HAP-1 (cell line): Measurements from ENCODE around the gene DMRT3.

Source experiments
- DNase-seq, 2 experiments: peaks; one replicate each; pipeline ENCODE4 v3.0.0-alpha.2; 2016 to 2020; ENCODE audit warnings: low spot score in 2 of 2
- H3K27me3 ChIP-seq: fragments of 250-450 bp; sonication (Bioruptor Pico); 2 replicates; pipeline ENCODE4 v1.5.1; 2020; ENCODE audit warnings: low read depth, mild to moderate bottlenecking, moderate library complexity
- H3K36me3 ChIP-seq: fragments of 250-450 bp; sonication (Bioruptor Pico); replicated peaks from 2 replicates; pipeline ENCODE4 v1.5.1; 2020; ENCODE audit warnings: mild to moderate bottlenecking
- H3K4me1 ChIP-seq: fragments of 250-450 bp; sonication (Bioruptor Pico); 2 replicates; pipeline ENCODE4 v1.5.1; 2020; ENCODE audit warnings: mild to moderate bottlenecking
- H3K4me3 ChIP-seq: fragments of 250-450 bp; sonication (Bioruptor Pico); 2 replicates; pipeline ENCODE4 v1.5.1; 2020; ENCODE audit warnings: mild to moderate bottlenecking, moderate library complexity
- H3K9me3 ChIP-seq: fragments of 250-450 bp; sonication (Bioruptor Pico); 2 replicates; pipeline ENCODE4 v1.5.1; 2020; ENCODE audit warnings: mild to moderate bottlenecking, moderate library complexity
- in situ Hi-C: fragments of 300-500 bp; cut with MboI; formaldehyde crosslinking; loops from 3 replicates; pipeline ENCODE4 v1.14.3; 2020; ENCODE audit warnings: low sequenced_read_pairs, inconsistent platforms, mixed read lengths

The DMRT3 gene

DNA sequence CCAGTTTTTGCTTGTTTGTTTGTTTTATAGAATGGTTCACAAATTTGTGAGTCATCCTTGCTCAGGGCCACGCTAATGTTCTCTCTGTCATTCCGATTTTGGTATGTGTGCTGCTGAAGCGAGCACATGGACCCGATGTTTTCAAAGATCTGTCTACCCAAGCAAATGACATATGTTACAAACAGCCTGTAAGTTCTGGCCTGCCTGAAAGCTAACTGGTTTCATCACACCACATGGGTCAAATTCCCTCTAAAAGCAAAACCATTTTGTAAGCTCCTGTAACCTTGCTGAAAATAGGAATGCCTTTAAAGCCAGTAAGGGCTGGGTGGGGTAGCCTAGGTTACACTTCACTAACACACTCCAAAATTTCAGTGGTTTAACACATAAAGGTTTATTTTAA is 25.4 kb downstream of the DMRT3 start:
- no peak for DNase-seq
- H3K4me3 ChIP-seq = no peak overlapping the region

DNA sequence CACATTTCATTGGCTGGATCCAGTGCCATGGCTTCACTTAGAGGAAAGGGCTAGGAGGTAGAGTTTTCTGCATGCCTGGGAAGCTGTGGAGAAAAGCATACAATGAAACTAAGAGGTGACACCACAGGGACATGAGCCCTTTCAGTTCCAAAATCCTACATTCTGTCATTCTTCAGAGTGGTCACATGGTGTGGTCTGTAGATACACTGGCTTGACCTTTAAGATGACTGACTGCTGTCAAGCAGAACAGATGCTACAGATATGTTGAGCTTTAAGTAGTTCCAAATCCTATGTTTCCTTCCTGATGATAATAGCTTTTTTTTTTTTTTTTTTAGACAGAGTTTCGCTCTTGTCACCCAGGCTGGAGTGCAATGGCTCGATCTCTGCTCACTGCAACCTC is 26.2 kb downstream of the DMRT3 start:
- H3K4me3 ChIP-seq = no peak overlapping the region
- peaks cover 13% of the 10 kb centered on the region for H3K9me3 ChIP-seq
- no peak for DNase-seq
- H3K27me3 ChIP-seq = no peaks in the 10 kb centered on the region
- H3K4me1 ChIP-seq = no peaks in the 10 kb centered on the region
- no peaks in the 10 kb centered on the region for H3K36me3 ChIP-seq
- in situ Hi-C loops = loop anchor here (5.0 kb wide), 1 partner anchor 110 kb away; no protein-coding TSS in a partner anchor

More for the DNA sequence above, 25.4 kb downstream of the DMRT3 start:
- Histone ChIP-seq H3K9me3 (peaks cover 17% of the 10 kb centered on the region), H3K27me3 (no peaks in the 10 kb centered on the region), H3K4me1 (no peaks in the 10 kb centered on the region), H3K36me3 (no peaks in the 10 kb centered on the region)
- in situ Hi-C loops = loop anchor here (5.0 kb wide), 1 partner anchor 110 kb away; no protein-coding TSS in a partner anchor

DNA sequence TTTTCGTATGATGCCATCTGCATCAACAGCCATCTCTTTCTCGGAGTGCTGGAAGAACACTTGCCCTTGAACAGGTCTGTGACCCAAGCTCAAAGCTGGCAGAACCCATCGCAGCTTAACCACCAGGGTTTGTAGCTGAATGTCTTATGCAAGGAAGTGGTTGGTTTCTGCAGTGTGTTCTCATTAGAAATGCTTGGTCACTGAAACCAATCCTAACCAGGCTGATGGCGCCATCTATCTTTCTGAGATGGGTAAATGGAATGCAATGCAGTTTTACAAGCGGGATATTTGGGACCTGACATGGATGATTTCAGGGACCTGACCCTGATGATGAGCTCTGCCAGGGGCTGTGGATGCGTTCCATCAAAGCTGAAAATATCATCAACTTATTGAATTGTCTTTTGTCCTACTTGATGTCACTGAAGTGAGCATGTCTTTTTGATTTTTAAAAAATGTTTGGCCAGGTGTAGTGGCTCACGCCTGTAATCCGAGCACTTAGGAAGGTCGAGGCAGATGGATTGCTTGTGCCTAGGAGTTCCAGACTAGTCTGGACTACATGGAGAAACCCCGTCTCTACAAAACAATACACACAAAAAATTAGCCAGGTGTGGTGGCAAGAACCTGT is 28.7 kb downstream of the DMRT3 start:
- peak in 1 of 2 experiments; percentile 20 for DNase-seq
- Histone ChIP-seq H3K36me3 (no peaks in the 10 kb centered on the region), H3K27me3 (no peaks in the 10 kb centered on the region), H3K9me3 (no peaks in the 10 kb centered on the region), H3K4me3 (no peak overlapping the region), H3K4me1 (no peaks in the 10 kb centered on the region)
- in situ Hi-C loops = no loop called here

DNA sequence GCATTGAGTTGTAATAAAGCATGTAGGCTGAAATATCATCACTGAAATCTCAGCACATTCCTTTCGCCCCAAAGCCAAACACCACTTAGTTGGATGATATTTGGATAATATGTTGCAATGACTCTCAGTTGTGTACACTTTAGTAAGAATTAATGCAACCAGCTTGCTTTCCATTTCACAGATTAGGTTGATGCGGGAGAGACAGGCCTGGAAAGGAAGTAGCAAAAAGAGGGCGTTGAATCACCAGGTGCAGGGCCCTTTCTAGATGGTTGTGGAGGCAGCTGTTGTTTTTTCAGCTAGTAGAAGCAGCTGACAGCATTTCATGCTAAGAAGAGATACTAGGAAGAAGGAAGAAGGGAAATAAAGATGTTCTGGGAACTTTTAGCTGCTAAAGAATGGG is 30.9 kb downstream of the DMRT3 start:
- no peaks in the 10 kb centered on the region for H3K27me3 ChIP-seq
- DNase-seq = no peak
- H3K9me3 ChIP-seq = no peaks in the 10 kb centered on the region
- no peaks in the 10 kb centered on the region for H3K36me3 ChIP-seq
- no peak overlapping the region for H3K4me3 ChIP-seq
- in situ Hi-C loops = no loop called here
- H3K4me1 ChIP-seq = no peaks in the 10 kb centered on the region

DNA sequence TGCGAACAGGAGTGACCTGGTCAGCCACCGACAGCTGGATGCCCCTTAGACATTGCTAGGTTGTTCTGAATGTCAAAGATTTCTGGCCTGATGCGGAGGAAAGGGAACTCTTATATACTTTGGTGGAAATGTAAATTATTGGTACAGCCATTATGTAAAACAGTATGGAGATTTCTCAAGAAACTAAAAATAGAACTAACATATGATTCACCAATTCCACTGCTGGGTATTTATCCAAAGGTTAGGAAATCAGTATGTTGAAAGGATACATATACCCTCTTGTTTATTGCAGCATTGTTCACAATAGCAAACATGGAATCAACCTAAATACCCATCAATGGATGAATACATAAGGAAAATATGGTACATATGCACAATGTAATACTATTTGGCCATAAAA is 31.8 kb downstream of the DMRT3 start:
- no peaks in the 10 kb centered on the region for H3K27me3 ChIP-seq
- in situ Hi-C loops = no loop called here
- H3K36me3 ChIP-seq = no peaks in the 10 kb centered on the region
- H3K4me3 ChIP-seq = no peak overlapping the region
- no peak for DNase-seq
- H3K9me3 ChIP-seq = no peaks in the 10 kb centered on the region
- no peaks in the 10 kb centered on the region for H3K4me1 ChIP-seq

DNA sequence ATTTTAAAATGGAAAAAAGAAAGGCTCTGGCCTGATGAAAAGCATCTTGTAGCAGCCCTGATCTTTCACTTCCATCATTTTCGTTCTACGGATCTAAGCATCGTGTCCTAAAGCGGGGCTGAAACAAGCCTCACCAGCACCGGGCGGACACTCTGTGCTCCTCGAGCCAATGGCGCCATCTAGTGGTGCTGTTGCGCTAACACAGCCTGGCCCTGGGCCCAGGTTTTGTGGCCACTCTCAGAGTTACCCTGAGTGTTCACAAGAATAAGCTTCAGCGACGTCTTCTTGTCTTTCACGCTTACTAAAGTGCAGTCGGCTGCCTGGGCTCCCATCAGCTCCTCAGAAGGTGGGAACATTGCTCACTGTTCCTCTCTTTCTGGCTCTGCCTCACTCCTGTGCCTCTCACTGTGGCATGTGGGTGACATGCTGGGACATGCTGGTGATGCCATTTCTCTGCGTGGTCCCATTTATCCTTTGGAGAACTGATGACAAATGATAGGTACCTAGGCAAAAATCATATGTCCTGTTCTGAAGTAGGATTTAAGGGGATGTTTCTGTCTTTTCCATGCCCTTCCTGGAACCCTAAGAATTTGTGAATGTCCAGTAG is 32.7 kb downstream of the DMRT3 start:
- in situ Hi-C loops = no loop called here
- no peaks in the 10 kb centered on the region for H3K9me3 ChIP-seq
- no peaks in the 10 kb centered on the region for H3K4me1 ChIP-seq
- no peak overlapping the region for H3K4me3 ChIP-seq
- H3K36me3 ChIP-seq = no peaks in the 10 kb centered on the region
- no peaks in the 10 kb centered on the region for H3K27me3 ChIP-seq
- peak; percentile 37 to 85 for DNase-seq

DNA sequence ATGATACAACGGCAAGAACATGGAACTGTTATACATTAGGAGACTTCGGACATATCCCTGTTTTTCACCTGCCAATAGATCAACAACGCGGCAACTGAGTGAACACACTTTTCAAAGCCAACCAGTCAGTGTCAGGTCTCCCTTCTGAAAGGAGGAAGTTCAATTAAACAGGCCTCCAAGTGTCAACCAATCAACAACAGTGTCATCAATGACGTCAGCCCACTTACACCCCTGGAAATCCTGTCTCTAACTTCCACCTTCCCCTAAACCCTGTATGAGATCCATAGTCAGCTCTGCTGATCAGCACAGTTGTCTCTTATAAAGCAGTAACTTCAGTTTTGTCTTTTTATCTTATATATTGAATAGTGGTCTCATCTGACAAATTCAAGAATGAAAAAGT is 36.6 kb downstream of the DMRT3 start:
- Histone ChIP-seq H3K4me3 (no peak overlapping the region), H3K4me1 (no peaks in the 10 kb centered on the region), H3K36me3 (no peaks in the 10 kb centered on the region), H3K27me3 (no peaks in the 10 kb centered on the region), H3K9me3 (no peaks in the 10 kb centered on the region)
- in situ Hi-C loops = no loop called here
- no peak for DNase-seq

DNA sequence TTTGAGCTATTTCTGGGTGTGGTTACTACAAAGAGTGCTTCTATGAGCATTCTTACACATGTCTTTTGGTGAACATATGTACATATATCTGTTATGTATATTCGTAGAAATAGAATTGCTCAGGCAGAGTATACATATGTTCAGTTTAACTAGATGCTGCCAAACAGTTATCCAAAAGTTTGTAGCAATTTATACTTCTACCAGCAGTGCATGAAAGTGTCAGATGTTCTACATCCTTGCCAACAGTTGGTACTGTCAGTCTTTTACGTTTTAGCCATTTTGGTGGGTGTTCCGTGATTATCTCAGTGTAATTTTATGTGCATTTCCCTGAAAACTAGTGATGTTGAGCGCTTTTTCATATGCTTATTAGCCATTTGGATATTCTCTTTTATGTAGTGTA is 37.8 kb downstream of the DMRT3 start:
- no peaks in the 10 kb centered on the region for H3K27me3 ChIP-seq
- DNase-seq = peak in 1 of 2 experiments; percentile 5
- no peaks in the 10 kb centered on the region for H3K36me3 ChIP-seq
- H3K4me1 ChIP-seq = no peaks in the 10 kb centered on the region
- in situ Hi-C loops = no loop called here
- H3K4me3 ChIP-seq = no peak overlapping the region
- no peaks in the 10 kb centered on the region for H3K9me3 ChIP-seq

DNA sequence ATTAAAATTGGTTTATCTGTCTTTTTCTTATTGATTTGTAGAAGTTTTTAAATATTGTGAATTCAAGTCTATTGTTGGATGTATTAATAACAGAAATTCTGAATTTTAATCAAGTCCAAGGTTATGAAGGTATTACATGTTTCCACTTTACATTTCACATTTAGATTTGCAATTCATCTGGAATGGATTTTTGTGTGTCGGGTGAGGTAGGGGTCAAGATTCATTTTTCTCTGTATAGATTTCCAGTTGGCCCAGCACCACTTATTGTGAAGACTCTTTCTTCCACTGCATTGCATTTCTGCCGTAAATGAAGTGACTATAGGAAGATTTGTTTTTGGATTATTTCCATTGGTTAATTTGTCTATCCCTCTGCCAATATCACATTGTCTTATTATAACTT is 38.2 kb downstream of the DMRT3 start:
- Histone ChIP-seq H3K27me3 (no peaks in the 10 kb centered on the region), H3K36me3 (no peaks in the 10 kb centered on the region), H3K9me3 (no peaks in the 10 kb centered on the region), H3K4me3 (no peak overlapping the region), H3K4me1 (no peaks in the 10 kb centered on the region)
- in situ Hi-C loops = no loop called here
- no peak for DNase-seq

DNA sequence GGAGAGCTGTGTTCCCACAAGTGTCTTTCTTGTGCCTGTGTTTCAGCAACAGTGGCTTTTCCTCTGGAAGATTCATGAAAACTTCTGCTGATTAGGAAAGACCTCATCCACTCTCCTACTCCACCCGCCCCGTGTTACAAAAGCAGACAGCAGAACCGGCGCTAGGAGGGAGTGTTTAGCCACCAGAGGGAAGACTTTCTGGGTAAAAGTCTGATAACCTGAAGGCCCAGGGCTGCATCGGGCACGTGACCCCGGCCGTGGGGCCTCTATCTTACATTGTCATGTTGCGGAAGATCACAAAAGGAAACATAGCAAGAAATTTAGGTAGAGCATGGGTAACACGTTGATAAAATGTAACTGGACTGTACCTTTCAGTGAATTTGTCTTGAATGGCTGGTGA is 41.7 kb downstream of the DMRT3 start:
- H3K9me3 ChIP-seq = no peaks in the 10 kb centered on the region
- H3K4me3 ChIP-seq = no peak overlapping the region
- H3K36me3 ChIP-seq = no peaks in the 10 kb centered on the region
- peak in 1 of 2 experiments; percentile 22 for DNase-seq
- no peaks in the 10 kb centered on the region for H3K27me3 ChIP-seq
- in situ Hi-C loops = no loop called here
- no peaks in the 10 kb centered on the region for H3K4me1 ChIP-seq

DNA sequence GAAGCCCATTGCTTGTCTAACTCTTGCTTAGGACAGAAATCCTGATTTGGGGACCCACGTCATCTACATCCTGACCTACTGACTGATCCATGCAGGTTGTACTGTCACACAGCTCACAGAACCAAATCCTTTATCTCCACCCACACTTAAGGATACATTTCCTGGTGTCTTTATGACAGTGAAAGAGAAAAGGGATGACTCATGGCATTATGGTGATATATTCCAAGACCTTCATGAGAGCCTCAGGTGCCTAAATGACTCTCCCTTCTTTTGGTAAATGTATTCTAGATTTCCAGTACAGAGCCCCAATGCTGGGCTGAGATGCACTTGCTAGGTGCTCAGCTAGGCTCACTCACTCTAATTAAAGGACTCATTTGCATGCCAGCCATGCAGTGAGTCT is 47.7 kb downstream of the DMRT3 start:
- Histone ChIP-seq H3K36me3 (no peaks in the 10 kb centered on the region), H3K4me3 (no peak overlapping the region), H3K9me3 (no peaks in the 10 kb centered on the region; the same call in 1 of the 2 replicates), H3K4me1 (no peaks in the 10 kb centered on the region), H3K27me3 (no peaks in the 10 kb centered on the region)
- in situ Hi-C loops = no loop called here
- DNase-seq = no peak

DNA sequence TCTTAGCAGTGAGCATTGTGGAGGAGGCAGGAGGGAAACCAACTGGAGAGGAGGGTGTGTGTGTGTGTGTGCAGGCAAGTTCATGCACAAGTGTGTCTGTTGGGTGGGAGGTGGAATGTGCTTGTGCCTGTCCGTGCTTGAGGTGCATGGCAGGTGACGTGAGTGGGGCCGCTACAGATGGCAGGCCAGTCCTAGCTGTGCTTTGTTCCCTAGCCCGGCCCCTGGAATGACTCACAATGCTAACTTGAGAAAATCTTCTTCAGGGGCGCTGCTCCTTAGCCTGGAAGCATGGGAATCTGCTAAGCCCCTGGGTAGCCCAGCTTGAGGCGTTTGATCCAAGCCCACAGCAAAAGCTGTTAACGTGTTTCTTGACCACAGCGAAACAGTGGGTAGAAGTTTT is 48.7 kb downstream of the DMRT3 start:
- in situ Hi-C loops = no loop called here
- Histone ChIP-seq H3K27me3 (no peaks in the 10 kb centered on the region), H3K4me3 (no peak overlapping the region), H3K4me1 (no peaks in the 10 kb centered on the region), H3K9me3 (no peaks in the 10 kb centered on the region; the same call in 1 of the 2 replicates), H3K36me3 (no peaks in the 10 kb centered on the region)
- DNase-seq = no peak

DNA sequence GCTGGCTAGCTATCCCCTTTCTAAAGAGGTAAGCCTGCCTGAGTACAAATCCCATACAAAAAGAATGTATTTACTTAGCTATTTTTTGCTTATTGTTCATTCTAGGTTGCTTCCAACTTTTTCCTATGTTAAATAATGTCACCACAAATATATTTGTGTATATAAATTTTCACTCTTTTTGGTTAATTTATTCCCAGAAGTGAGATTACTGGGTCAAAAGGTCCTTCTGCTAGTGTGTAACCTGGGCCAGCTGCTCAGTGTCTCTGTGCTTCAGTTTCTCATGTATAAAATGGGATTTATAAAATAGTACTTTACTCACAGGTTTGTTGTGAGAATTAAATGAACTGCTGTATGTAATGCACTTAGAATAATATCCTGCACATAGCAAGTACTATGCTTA is 49.8 kb downstream of the DMRT3 start:
- Histone ChIP-seq H3K4me1 (no peaks in the 10 kb centered on the region), H3K36me3 (no peaks in the 10 kb centered on the region), H3K9me3 (no peaks in the 10 kb centered on the region; the same call in 1 of the 2 replicates), H3K4me3 (no peak overlapping the region), H3K27me3 (no peaks in the 10 kb centered on the region)
- in situ Hi-C loops = no loop called here
- DNase-seq = no peak

DNA sequence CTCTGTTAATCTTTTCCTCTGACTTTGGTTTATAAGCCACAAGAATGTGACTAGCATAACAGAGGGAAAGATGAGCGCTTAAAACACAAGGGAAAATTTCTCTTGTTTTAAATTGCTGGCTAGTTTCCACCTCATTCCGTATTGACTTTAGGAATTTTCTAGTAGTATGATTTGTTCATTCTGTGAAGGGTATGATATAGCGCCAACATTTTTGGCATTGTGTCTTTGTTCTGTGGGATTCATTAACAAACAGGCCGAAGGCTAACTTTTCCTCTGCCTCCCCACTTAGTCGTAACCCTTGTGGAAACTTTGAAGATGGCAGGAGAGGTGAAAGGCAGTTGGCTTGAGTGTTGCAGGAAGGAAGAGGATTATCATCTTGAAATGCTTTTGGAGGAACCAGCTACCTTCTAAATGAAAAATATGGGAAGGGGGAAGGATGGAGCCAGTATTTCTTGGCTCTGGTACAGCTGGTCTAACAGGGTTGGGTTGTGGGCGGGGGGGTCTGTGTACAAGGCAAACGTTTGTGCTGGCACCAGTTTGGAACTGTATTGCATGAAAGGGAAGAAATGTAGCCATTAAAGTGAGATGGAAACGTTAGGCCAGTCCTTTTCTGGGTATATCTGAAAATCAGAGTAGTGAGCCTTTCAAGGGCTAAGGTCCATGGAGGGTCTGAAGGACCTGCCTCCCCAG is 52.2 kb downstream of the DMRT3 start:
- DNase-seq = no peak
- in situ Hi-C loops = no loop called here
- Histone ChIP-seq H3K4me3 (no peak overlapping the region), H3K36me3 (no peaks in the 10 kb centered on the region), H3K27me3 (no peaks in the 10 kb centered on the region), H3K9me3 (no peaks in the 10 kb centered on the region; the same call in 1 of the 2 replicates), H3K4me1 (no peaks in the 10 kb centered on the region)
